GM10248 (cell line): Measurements from ENCODE around the gene TTC7B.

Source experiments
- CTCF ChIA-PET: fragments of 300-600 bp; sonication (Branson Sonifier 250); formaldehyde crosslinking; extraction: SDS; loops from one replicate; lab custom pipeline; 2021; ENCODE audit warnings: antibody characterized with exemption; lab: Yijun Ruan, JAX
- POLR2A ChIA-PET: fragments of 350-650 bp; sonication (Branson Sonifier 250); formaldehyde crosslinking; extraction: SDS; loops from one replicate; lab custom pipeline; 2020; ENCODE audit warnings: antibody characterized with exemption; lab: Yijun Ruan, JAX
- DNase-seq: peaks from one replicate; pipeline ENCODE4 v3.0.0; 2012; ENCODE audit errors: extremely low spot score
- TF ChIP-seq, protein P1 (sequence below): IDR thresholded peaks from 2 replicates; pipeline ENCODE4 v1.5.1; 2012; ENCODE audit warnings: mild to moderate bottlenecking, low read depth; ENCODE audit errors: extremely low read depth, missing control alignments, control extremely low read depth

TTC7B gene

GRCh38 chr14:90730206-90730766 is 85.9 kb downstream of the TTC7B start:
- DNase-seq: no peak
- TF ChIP-seq, protein P1, sequence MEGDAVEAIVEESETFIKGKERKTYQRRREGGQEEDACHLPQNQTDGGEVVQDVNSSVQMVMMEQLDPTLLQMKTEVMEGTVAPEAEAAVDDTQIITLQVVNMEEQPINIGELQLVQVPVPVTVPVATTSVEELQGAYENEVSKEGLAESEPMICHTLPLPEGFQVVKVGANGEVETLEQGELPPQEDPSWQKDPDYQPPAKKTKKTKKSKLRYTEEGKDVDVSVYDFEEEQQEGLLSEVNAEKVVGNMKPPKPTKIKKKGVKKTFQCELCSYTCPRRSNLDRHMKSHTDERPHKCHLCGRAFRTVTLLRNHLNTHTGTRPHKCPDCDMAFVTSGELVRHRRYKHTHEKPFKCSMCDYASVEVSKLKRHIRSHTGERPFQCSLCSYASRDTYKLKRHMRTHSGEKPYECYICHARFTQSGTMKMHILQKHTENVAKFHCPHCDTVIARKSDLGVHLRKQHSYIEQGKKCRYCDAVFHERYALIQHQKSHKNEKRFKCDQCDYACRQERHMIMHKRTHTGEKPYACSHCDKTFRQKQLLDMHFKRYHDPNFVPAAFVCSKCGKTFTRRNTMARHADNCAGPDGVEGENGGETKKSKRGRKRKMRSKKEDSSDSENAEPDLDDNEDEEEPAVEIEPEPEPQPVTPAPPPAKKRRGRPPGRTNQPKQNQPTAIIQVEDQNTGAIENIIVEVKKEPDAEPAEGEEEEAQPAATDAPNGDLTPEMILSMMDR: no peak
- ChIA-PET POLR2A (no interaction called here), CTCF (interaction anchor here (0.8 to 1.4 kb wide), 3 partner anchors 11 to 30 kb away, joined by 3 read pairs; no protein-coding TSS in a partner anchor)

GRCh38 chr14:90728951-90729350 is 87.3 kb downstream of the TTC7B start:
- TF ChIP-seq, protein P1: no peak
- CTCF ChIA-PET: no interaction called here
- DNase-seq: no peak
- POLR2A ChIA-PET: no interaction called here

DNA sequence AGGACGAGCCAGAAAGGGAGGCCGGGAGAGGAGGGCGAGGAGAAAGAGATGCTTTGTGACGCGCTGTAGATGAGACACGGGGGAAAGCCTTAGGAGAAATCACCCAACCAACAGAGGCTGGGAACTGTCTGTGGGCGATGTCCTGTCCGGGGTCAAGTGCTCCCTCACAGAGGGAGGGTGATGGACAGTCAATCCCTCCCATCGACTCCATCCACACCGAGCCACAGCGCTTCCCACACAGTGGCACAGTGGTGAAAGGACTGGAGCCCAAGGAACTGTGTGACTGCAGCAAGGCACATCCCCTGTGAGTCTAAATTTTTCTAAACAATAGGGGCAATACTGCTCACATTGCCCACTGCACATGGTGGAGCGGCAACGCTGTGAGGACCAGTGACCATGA is 89.1 kb downstream of the TTC7B start:
- DNase-seq: no peak
- TF ChIP-seq, protein P1: no peak
- CTCF ChIA-PET: interaction anchor here (1.5 kb wide), 1 partner anchor 30 kb away, joined by 5 read pairs; no protein-coding TSS in a partner anchor
- POLR2A ChIA-PET: no interaction called here

DNA sequence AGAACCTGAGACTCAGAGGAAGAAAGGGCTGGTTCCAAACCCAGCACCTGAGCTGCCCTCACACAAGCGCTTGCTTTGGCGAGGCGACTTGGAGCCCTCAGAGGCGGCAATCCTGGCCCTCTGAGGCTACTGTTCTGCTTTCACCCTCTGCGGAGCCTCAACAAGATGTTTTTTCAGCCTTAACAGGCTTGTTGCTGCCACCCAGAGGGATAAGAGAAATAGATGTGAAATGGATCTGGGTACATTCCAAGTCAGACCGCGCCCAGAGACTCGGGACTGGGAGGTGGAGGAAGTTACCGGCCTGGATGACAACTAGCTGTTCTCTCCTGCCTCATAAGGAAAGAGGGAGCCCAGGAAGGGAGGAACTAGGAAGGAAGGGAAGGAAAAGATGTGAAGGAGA is 89.6 kb downstream of the TTC7B start:
- POLR2A ChIA-PET: no interaction called here
- CTCF ChIA-PET: interaction anchor here (1.5 kb wide), 1 partner anchor 29 kb away, joined by 5 read pairs; no protein-coding TSS in a partner anchor
- no peak for DNase-seq
- TF ChIP-seq, protein P1: no peak

DNA sequence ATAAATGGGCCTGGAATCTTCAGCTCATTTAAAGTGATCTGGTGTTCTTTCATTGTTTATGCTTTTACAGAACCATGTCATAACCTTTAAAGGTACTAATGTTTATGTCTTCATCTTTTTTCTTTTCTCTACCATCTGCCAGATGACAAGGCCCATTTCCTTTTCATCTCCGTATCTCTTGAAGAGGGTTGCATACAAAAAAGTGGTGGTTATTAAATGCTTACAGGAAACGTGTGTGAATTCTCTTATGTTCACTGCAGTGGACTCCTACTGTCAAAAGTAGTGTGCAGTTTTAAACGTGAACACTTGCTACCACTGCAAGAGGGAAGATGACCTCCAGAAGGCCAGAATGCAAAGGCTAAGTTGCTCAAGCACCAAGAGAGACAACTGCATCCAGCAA is 91.4 kb downstream of the TTC7B start:
- ChIA-PET POLR2A (no interaction called here), CTCF (no interaction called here)
- TF ChIP-seq, protein P1: no peak
- no peak for DNase-seq

- no peak for DNase-seq
- TF ChIP-seq, protein P1: no peak
- CTCF ChIA-PET: no interaction called here
- POLR2A ChIA-PET: no interaction called here
Measured at GRCh38 chr14:90722590-90722989, 93.6 kb downstream of the TTC7B start.
